T-helper 1 cell treated with Interleukin-12 subunit alpha and Interleukin-12 subunit beta and Interleukin-4 antibody, amounts not matched to agents 30 μg/mL and 1 μg/mL, for 36 hours (primary cell): ENCODE data around the gene PARK7.
"Not testable (repeated sequence)": the region's sequence is repeated elsewhere in the genome, so short reads cannot be mapped to it uniquely, and the experiment has no call there.

Source experiments
- H3K27ac Mint-ChIP-seq: one replicate; pipeline ENCODE4 v1.8.0; 2021; ENCODE audit warnings: mild to moderate bottlenecking, mixed read lengths
- H3K27me3 Mint-ChIP-seq: one replicate; pipeline ENCODE4 v1.8.0; 2021; ENCODE audit warnings: low read depth, mixed read lengths
- H3K36me3 Mint-ChIP-seq: one replicate; pipeline ENCODE4 v1.8.0; 2021; ENCODE audit warnings: low read depth, mixed read lengths
- H3K4me1 Mint-ChIP-seq: one replicate; pipeline ENCODE4 v1.8.0; 2021; ENCODE audit warnings: low read depth, mixed read lengths
- H3K4me3 Mint-ChIP-seq: one replicate; pipeline ENCODE4 v1.8.0; 2021; ENCODE audit warnings: mild to moderate bottlenecking, moderate library complexity, mixed read lengths
- H3K9me3 Mint-ChIP-seq: one replicate; pipeline ENCODE4 v1.8.0; 2021; ENCODE audit warnings: mixed read lengths

PARK7 gene

DNA sequence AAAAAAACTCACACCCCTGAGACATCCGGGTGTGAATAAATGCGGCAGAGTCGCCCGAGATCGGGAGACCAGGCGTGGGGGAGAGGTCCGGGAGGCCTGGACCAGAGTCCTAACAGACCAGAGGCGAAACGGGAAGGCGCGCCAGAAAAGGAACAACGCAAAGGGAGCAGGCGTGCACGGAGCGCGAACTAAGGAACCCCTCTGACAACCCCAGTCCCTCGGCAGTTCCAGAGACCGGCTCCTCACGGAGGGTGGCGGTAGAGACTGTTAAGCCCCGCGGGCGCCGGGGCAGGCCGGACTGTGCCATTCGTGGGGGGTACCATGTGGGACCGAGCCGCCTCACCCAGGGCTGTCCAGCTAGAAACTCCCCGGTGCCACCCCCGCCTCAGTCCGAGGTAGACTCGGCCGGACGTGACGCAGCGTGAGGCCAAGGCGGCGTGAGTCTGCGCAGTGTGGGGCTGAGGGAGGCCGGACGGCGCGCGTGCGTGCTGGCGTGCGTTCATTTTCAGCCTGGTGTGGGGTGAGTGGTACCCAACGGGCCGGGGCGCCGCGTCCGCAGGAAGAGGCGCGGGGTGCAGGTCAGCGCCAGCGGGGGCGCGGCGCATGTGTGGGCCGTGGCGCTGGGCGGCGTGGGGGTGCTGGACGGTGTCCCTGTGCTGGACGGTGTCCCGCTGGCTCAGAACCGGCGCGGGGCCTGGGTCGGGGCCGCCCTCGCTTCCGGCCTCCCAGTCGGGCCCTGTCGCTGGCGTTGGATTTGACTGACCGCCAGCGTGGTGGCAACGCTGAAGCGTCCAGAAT is at the start of gene PARK7:
PARK7 (plus strand) TSS at position 496 of the 798 bp plus-strand sequence. CDS start 1,075 bp downstream, outside the sequence.
- H3K4me3 Mint-ChIP-seq: peak within 1 kb of the TSS; percentile 100
- H3K4me1 Mint-ChIP-seq: peaks cover 43% of the 10 kb centered on the region
- no peaks in the 10 kb centered on the region for H3K9me3 Mint-ChIP-seq
- H3K27ac Mint-ChIP-seq: peak within 1 kb of the TSS; percentile 100
- H3K36me3 Mint-ChIP-seq: peaks cover 21% of the 10 kb centered on the region
- H3K27me3 Mint-ChIP-seq: no peaks in the 10 kb centered on the region

- Mint-ChIP-seq H3K36me3 (no peaks in the 10 kb centered on the region), H3K27ac (no peak overlapping the region), H3K9me3 (no peaks in the 10 kb centered on the region), H3K27me3 (no peaks in the 10 kb centered on the region), H3K4me3 (no peak overlapping the region), H3K4me1 (no peaks in the 10 kb centered on the region)
These were observed 49.4 kb upstream of the PARK7 start for GRCh38 chr1:7912145-7912544.

- Mint-ChIP-seq H3K27me3 (no peaks in the 10 kb centered on the region), H3K4me3 (no peak overlapping the region), H3K9me3 (no peaks in the 10 kb centered on the region), H3K27ac (no peak overlapping the region), H3K4me1 (no peaks in the 10 kb centered on the region), H3K36me3 (no peaks in the 10 kb centered on the region)
These were observed 48.6 kb upstream of the PARK7 start for GRCh38 chr1:7912743-7913557.

- Mint-ChIP-seq H3K36me3 (no peaks in the 10 kb centered on the region), H3K4me1 (peaks cover 8% of the 10 kb centered on the region), H3K27ac (no peak overlapping the region), H3K4me3 (no peak overlapping the region), H3K27me3 (no peaks in the 10 kb centered on the region), H3K9me3 (no peaks in the 10 kb centered on the region)
These were observed 45.5 kb upstream of the PARK7 start for GRCh38 chr1:7915826-7916500.

DNA sequence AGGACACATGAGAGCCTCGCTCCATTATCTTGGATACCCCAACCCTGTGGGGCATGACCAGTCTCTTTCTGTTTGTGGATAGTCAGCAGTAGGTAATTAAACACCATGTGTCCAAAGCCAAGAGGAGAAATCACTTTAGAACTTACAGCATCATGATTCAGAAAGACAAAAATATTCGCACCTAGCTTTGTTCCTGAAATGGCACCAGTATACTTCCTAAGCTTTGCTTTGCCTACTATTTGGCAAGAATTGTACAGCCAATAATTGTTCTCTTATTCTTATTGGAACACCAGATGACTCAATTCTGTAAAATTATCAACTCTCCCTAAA is 45.0 kb upstream of the PARK7 start:
- H3K27ac Mint-ChIP-seq: no peak overlapping the region
- H3K4me1 Mint-ChIP-seq: peaks cover 8% of the 10 kb centered on the region
- no peaks in the 10 kb centered on the region for H3K9me3 Mint-ChIP-seq
- H3K27me3 Mint-ChIP-seq: no peaks in the 10 kb centered on the region
- H3K36me3 Mint-ChIP-seq: no peaks in the 10 kb centered on the region
- H3K4me3 Mint-ChIP-seq: no peak overlapping the region

- H3K4me3 Mint-ChIP-seq, H3K9me3 Mint-ChIP-seq, H3K4me1 Mint-ChIP-seq, H3K27me3 Mint-ChIP-seq, H3K27ac Mint-ChIP-seq, H3K36me3 Mint-ChIP-seq: not testable (repeated sequence)
These were observed 43.5 kb upstream of the PARK7 start for GRCh38 chr1:7917971-7918370.

- no peak overlapping the region for H3K4me3 Mint-ChIP-seq
These were observed 41.6 kb upstream of the PARK7 start for GRCh38 chr1:7919880-7920279.

DNA sequence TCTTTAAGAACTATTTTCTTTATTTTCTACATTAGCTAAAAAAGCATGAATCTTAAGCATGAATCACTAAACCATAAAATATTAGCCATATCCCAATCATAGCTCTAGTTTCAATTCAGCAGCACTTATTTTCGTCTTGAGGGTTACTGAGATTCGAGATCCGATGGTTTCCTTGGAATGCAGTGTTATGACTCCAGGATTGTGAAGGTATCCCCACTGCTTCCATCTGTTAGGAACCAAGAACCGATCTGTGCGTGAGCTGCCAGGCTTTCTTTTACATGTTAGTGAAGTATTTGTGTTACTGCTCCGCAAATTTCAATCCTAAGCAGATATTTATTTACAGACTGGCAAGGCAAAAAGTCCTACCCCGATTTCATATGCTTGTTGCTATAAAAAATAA is 39.7 kb upstream of the PARK7 start:
- Mint-ChIP-seq H3K4me3 (no peak overlapping the region), H3K36me3 (no peaks in the 10 kb centered on the region), H3K9me3 (no peaks in the 10 kb centered on the region), H3K27ac (no peak overlapping the region), H3K4me1 (peaks cover 8% of the 10 kb centered on the region), H3K27me3 (no peaks in the 10 kb centered on the region)

More at GRCh38 chr1:7919880-7920279, 41.6 kb upstream of the PARK7 start:
- Mint-ChIP-seq H3K9me3 (no peaks in the 10 kb centered on the region), H3K27me3 (no peaks in the 10 kb centered on the region), H3K36me3 (no peaks in the 10 kb centered on the region), H3K27ac (no peak overlapping the region), H3K4me1 (peaks cover 8% of the 10 kb centered on the region)

- no peak overlapping the region for H3K4me3 Mint-ChIP-seq
- no peak overlapping the region for H3K27ac Mint-ChIP-seq
- H3K4me1 Mint-ChIP-seq: peaks cover 8% of the 10 kb centered on the region
- no peaks in the 10 kb centered on the region for H3K9me3 Mint-ChIP-seq
- no peaks in the 10 kb centered on the region for H3K27me3 Mint-ChIP-seq
- H3K36me3 Mint-ChIP-seq: no peaks in the 10 kb centered on the region
These were observed 39.2 kb upstream of the PARK7 start for GRCh38 chr1:7922301-7922700.

DNA sequence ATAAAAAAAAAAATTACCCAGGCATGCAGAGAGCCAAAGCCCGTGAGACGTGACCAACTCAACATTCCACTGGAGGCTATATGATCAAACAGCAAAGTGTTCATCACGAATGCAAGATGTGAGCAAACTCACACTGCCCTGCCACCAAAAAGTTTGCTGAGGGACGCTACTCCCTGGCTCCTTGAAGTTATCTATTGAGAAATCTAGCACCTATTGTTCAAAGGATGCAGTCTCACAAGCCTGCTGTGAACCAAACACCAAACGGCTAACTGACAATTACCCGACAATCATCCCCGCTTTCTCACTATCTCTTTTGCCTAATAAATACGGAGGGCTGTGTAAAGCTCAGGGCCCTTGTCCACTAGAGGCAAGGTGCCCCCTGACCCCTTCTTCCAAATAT is 34.5 kb upstream of the PARK7 start:
- not testable (repeated sequence) for H3K4me3 Mint-ChIP-seq, H3K27ac Mint-ChIP-seq, H3K9me3 Mint-ChIP-seq, H3K27me3 Mint-ChIP-seq, H3K36me3 Mint-ChIP-seq
- H3K4me1 Mint-ChIP-seq: peaks cover 19% of the 10 kb centered on the region

DNA sequence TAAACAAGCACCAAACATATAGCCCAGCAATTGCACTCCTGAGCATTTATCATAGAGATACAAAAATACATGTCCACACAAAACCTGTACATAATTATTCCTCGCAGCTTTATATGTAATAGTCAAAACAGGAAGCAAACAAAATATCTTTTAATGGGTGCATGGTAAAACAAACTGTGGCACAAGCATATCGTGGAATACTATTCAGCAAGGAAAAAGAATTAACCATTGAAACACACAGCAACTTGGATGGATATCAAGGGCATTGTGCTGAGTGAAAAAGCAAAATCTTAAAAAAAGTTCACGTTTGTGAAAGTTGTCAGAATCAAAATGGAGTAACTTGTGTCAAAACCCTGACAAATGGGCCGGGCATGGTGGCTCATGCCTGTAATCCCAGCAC is 33.3 kb upstream of the PARK7 start:
- H3K27ac Mint-ChIP-seq: no peak overlapping the region
- peaks cover 7% of the 10 kb centered on the region for H3K27me3 Mint-ChIP-seq
- H3K9me3 Mint-ChIP-seq: no peaks in the 10 kb centered on the region
- peaks cover 2% of the 10 kb centered on the region for H3K36me3 Mint-ChIP-seq
- no peak overlapping the region for H3K4me3 Mint-ChIP-seq
- peaks cover 19% of the 10 kb centered on the region for H3K4me1 Mint-ChIP-seq

DNA sequence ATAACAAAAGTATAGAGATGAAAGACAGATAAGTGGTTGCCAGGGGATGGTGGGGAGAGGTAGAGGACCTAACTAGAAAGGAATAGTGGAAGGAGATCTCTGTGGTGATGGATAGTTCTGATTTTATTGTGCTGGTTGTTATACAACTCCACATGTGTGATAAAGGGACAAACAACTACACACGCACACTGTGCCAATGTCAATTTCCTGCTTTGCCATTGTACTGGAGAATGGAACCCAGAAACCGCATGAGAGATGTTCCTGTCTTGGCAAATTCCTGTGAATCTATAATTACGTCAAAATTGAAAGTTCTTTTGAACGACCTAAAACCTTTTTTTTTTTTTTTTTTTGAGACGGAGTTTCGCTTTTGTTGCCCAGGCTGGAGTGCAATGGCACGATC is 31.9 kb upstream of the PARK7 start:
- Mint-ChIP-seq H3K9me3 (no peaks in the 10 kb centered on the region), H3K27me3 (peaks cover 8% of the 10 kb centered on the region), H3K27ac (no peak overlapping the region), H3K36me3 (peaks cover 3% of the 10 kb centered on the region), H3K4me1 (peaks cover 19% of the 10 kb centered on the region), H3K4me3 (peak overlapping the region; percentile 23)

- Mint-ChIP-seq H3K4me1 (peaks cover 19% of the 10 kb centered on the region), H3K36me3 (peaks cover 7% of the 10 kb centered on the region), H3K9me3 (no peaks in the 10 kb centered on the region), H3K27ac (peak overlapping the region; percentile 68), H3K27me3 (peaks cover 11% of the 10 kb centered on the region), H3K4me3 (peak overlapping the region; percentile 30)
These were observed 30.7 kb upstream of the PARK7 start for GRCh38 chr1:7930645-7931445.

- H3K27me3 Mint-ChIP-seq: peaks cover 11% of the 10 kb centered on the region
These were observed 30.1 kb upstream of the PARK7 start for GRCh38 chr1:7931446-7931812.

More at GRCh38 chr1:7931446-7931812, 30.1 kb upstream of the PARK7 start:
- H3K36me3 Mint-ChIP-seq: peaks cover 7% of the 10 kb centered on the region
- H3K9me3 Mint-ChIP-seq: no peaks in the 10 kb centered on the region
- no peak overlapping the region for H3K4me3 Mint-ChIP-seq
- H3K4me1 Mint-ChIP-seq: peaks cover 19% of the 10 kb centered on the region
- H3K27ac Mint-ChIP-seq: no peak overlapping the region
